ENCODE data around the gene SLC9A7. TPM values are rescaled to one million over a fixed set of nuclear protein-coding genes. Genes with fewer than 3 reads are reported as not detected.

Gene SLC9A7
- total and polyA plus RNA-seq, 2 experiments from 2014 or later: 2.5 to 15.4 TPM

DNA sequence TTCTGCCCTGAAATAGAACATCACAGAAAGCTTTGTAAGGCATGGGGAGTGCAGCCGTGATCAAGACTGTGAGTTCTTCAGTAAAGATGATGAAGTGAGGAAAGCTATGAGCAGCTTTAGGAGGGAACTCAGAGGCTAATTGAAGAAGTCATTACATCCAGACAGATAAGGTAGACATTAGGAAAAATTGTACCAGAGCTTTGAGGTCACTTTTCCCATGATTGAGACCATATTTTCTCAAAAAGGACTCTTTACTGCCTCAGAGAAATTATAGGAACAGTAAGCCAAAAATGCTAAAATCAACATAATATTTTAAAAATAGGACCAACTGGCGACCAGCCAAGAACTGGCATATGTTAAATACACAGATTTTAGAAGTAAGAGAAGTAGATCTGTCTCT is 174.2 kb downstream of the SLC9A7 start (continued):
- TF ChIP-seq EZH2phosphoT487 (IDR thresholded peaks at IDR 0.05; ENCODE audit: unreplicated experiment): no peak
- no peak for TF ChIP-seq NANOG (IDR thresholded peaks at IDR 0.05; ENCODE audit: borderline replicate concordance)
- no peak for TF ChIP-seq EZH2 (IDR thresholded peaks at IDR 0.05; ENCODE audit: low read depth, unreplicated experiment)
- no peak for TF ChIP-seq ZNF114 (CRISPR knock-in tag; IDR thresholded peaks at IDR 0.05)
- TF ChIP-seq, protein P1, sequence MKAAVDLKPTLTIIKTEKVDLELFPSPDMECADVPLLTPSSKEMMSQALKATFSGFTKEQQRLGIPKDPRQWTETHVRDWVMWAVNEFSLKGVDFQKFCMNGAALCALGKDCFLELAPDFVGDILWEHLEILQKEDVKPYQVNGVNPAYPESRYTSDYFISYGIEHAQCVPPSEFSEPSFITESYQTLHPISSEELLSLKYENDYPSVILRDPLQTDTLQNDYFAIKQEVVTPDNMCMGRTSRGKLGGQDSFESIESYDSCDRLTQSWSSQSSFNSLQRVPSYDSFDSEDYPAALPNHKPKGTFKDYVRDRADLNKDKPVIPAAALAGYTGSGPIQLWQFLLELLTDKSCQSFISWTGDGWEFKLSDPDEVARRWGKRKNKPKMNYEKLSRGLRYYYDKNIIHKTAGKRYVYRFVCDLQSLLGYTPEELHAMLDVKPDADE (IDR thresholded peaks at IDR 0.05): no peak

DNA sequence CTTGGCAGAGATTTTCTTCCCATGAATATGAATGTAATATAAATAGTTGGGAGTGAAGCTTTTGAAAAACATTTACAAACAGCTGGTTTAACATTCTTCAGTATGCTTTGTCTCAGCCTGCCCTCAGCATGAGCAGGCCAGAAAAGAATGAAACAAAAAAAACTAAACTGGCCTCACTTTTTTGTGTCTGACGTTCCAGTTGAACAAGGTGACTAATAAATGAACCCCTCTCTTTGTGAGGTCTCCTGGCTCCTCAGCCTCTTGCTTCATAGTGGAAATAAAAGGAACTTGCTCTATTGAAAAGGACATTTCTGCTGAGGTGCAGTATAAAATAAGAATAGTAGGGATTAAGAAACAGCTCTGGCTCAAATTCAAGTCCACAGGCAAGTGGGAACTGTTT is 176.0 kb downstream of the SLC9A7 start:
- no peaks in the 10 kb centered on the region for H4K20me1 ChIP-seq (replicated peaks; ENCODE audit: insufficient read depth)
- ATAC-seq (no peak), DNase-seq (ENCODE audit: low spot score) (no peak)
- H3K27ac Mint-ChIP-seq: peak overlapping the region; percentile 83
- no peaks in the 10 kb centered on the region for H3K36me3 ChIP-seq (ENCODE audit: insufficient read depth)
- peaks cover 38% of the 10 kb centered on the region for H3K4me1 Mint-ChIP-seq
- peaks cover 3% of the 10 kb centered on the region for H3K27me3 Mint-ChIP-seq (ENCODE audit: insufficient read depth, low read depth, poor library complexity)
- H3K27me3 ChIP-seq (ENCODE audit: insufficient read depth): no peaks in the 10 kb centered on the region
- no peaks in the 10 kb centered on the region for H3K9me2 ChIP-seq (ENCODE audit: insufficient read depth)
- H3K79me2 ChIP-seq (replicated peaks; ENCODE audit: insufficient read depth): peaks cover 59% of the 10 kb centered on the region
- H3K36me3 Mint-ChIP-seq (ENCODE audit: low read depth): peaks cover 11% of the 10 kb centered on the region
- no peak overlapping the region for H2AFZ ChIP-seq
- no peaks in the 10 kb centered on the region for H3F3A ChIP-seq (replicated peaks; ENCODE audit: low read depth)
- H3K4me3 Mint-ChIP-seq: peak overlapping the region; percentile 42; the same call in 1 of the 3 replicates
- no peak overlapping the region for H3K4me2 ChIP-seq
- H3K27ac ChIP-seq (ENCODE audit: low read depth): peak overlapping the region; percentile 72; the same call in 1 of the 2 replicates
- no peak overlapping the region for H3K4me3 ChIP-seq
- no peaks in the 10 kb centered on the region for H3K9me3 Mint-ChIP-seq
- H3K4me1 ChIP-seq (ENCODE audit: insufficient read depth): peaks cover 33% of the 10 kb centered on the region
- TF ChIP-seq JUNB (IDR thresholded peaks at IDR 0.05; ENCODE audit: unreplicated experiment) (no peak), EZH2 (IDR thresholded peaks at IDR 0.05; ENCODE audit: low read depth, unreplicated experiment) (no peak), STAT1 (IDR thresholded peaks at IDR 0.05; ENCODE audit: unreplicated experiment) (no peak), EZH2phosphoT487 (IDR thresholded peaks at IDR 0.05; ENCODE audit: unreplicated experiment) (no peak), ZNF331 (CRISPR knock-in tag; IDR thresholded peaks at IDR 0.05; ENCODE audit: low read depth) (no peak), CREB1 (CRISPR knock-in tag; IDR thresholded peaks at IDR 0.05; ENCODE audit: low read depth) (no peak), NANOG (IDR thresholded peaks at IDR 0.05; ENCODE audit: borderline replicate concordance) (no peak), ZNF114 (CRISPR knock-in tag; IDR thresholded peaks at IDR 0.05) (no peak), POLR2AphosphoS5 (IDR thresholded peaks at IDR 0.05; ENCODE audit: low read depth) (no peak)
- TF ChIP-seq, protein P1 (IDR thresholded peaks at IDR 0.05): no peak
- TF ChIP-seq, protein P2, sequence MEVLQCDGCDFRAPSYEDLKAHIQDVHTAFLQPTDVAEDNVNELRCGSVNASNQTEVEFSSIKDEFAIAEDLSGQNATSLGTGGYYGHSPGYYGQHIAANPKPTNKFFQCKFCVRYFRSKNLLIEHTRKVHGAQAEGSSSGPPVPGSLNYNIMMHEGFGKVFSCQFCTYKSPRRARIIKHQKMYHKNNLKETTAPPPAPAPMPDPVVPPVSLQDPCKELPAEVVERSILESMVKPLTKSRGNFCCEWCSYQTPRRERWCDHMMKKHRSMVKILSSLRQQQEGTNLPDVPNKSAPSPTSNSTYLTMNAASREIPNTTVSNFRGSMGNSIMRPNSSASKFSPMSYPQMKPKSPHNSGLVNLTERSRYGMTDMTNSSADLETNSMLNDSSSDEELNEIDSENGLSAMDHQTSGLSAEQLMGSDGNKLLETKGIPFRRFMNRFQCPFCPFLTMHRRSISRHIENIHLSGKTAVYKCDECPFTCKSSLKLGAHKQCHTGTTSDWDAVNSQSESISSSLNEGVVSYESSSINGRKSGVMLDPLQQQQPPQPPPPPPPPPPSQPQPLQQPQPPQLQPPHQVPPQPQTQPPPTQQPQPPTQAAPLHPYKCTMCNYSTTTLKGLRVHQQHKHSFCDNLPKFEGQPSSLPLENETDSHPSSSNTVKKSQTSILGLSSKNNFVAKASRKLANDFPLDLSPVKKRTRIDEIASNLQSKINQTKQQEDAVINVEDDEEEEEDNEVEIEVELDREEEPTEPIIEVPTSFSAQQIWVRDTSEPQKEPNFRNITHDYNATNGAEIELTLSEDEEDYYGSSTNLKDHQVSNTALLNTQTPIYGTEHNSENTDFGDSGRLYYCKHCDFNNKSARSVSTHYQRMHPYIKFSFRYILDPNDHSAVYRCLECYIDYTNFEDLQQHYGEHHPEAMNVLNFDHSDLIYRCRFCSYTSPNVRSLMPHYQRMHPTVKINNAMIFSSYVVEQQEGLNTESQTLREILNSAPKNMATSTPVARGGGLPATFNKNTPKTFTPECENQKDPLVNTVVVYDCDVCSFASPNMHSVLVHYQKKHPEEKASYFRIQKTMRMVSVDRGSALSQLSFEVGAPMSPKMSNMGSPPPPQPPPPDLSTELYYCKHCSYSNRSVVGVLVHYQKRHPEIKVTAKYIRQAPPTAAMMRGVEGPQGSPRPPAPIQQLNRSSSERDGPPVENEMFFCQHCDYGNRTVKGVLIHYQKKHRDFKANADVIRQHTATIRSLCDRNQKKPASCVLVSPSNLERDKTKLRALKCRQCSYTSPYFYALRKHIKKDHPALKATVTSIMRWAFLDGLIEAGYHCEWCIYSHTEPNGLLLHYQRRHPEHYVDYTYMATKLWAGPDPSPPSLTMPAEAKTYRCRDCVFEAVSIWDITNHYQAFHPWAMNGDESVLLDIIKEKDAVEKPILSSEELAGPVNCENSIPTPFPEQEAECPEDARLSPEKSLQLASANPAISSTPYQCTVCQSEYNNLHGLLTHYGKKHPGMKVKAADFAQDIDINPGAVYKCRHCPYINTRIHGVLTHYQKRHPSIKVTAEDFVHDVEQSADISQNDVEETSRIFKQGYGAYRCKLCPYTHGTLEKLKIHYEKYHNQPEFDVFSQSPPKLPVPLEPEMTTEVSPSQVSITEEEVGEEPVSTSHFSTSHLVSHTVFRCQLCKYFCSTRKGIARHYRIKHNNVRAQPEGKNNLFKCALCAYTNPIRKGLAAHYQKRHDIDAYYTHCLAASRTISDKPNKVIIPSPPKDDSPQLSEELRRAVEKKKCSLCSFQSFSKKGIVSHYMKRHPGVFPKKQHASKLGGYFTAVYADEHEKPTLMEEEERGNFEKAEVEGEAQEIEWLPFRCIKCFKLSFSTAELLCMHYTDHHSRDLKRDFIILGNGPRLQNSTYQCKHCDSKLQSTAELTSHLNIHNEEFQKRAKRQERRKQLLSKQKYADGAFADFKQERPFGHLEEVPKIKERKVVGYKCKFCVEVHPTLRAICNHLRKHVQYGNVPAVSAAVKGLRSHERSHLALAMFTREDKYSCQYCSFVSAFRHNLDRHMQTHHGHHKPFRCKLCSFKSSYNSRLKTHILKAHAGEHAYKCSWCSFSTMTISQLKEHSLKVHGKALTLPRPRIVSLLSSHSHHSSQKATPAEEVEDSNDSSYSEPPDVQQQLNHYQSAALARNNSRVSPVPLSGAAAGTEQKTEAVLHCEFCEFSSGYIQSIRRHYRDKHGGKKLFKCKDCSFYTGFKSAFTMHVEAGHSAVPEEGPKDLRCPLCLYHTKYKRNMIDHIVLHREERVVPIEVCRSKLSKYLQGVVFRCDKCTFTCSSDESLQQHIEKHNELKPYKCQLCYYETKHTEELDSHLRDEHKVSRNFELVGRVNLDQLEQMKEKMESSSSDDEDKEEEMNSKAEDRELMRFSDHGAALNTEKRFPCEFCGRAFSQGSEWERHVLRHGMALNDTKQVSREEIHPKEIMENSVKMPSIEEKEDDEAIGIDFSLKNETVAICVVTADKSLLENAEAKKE (CRISPR knock-in tag; IDR thresholded peaks at IDR 0.05): no peak
- TF ChIP-seq, protein P3, sequence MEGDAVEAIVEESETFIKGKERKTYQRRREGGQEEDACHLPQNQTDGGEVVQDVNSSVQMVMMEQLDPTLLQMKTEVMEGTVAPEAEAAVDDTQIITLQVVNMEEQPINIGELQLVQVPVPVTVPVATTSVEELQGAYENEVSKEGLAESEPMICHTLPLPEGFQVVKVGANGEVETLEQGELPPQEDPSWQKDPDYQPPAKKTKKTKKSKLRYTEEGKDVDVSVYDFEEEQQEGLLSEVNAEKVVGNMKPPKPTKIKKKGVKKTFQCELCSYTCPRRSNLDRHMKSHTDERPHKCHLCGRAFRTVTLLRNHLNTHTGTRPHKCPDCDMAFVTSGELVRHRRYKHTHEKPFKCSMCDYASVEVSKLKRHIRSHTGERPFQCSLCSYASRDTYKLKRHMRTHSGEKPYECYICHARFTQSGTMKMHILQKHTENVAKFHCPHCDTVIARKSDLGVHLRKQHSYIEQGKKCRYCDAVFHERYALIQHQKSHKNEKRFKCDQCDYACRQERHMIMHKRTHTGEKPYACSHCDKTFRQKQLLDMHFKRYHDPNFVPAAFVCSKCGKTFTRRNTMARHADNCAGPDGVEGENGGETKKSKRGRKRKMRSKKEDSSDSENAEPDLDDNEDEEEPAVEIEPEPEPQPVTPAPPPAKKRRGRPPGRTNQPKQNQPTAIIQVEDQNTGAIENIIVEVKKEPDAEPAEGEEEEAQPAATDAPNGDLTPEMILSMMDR (conservative IDR thresholded peaks at IDR 0.05; ENCODE audit: low read depth in 2 of 2): no peak

Measured in GM23338 (cell line).